ENCODE measurements around the gene NLGN2. TPM values are rescaled to one million over a fixed set of nuclear protein-coding genes. Genes with fewer than 3 reads are reported as not detected.

Gene NLGN2
- total and polyA plus RNA-seq, 4 donors = 5.0 to 15.2 (median 8.2) TPM

DNA sequence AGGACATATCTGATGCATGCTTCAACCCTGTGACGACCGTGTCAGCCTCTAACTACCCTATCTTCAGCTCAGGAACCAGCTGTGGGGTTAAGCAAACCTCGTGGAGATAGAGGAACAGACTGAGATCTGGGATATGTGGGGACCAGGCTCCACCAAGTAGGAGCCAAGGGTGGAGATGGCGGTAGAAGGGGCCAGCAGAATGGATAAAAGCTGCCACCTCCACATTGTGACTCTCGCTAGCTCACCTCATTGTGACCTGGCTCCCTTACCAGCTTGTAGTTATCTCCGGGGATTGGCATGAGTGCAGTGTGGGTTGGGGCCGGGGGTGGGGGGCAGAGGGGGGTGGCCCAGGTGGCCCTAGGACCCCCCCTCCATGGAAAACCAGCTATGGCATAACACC is 17.7 kb downstream of the NLGN2 start, which contains the start of gene SPEM2:
Gene SPEM2 (plus strand): TSS at position 301 of the 400 bp plus-strand sequence. CDS start 73 bp downstream, at position 374.
- H3K36me3 ChIP-seq (ENCODE audit: control insufficient read depth in 4 of 4, insufficient read depth in 4 of 4, low read length in 4 of 4) = no peaks in the 10 kb centered on the region
- H3K4me1 ChIP-seq (ENCODE audit: control insufficient read depth in 5 of 5, insufficient read depth in 5 of 5, low read length in 5 of 5) = no peaks in the 10 kb centered on the region
- TF ChIP-seq, protein P1, sequence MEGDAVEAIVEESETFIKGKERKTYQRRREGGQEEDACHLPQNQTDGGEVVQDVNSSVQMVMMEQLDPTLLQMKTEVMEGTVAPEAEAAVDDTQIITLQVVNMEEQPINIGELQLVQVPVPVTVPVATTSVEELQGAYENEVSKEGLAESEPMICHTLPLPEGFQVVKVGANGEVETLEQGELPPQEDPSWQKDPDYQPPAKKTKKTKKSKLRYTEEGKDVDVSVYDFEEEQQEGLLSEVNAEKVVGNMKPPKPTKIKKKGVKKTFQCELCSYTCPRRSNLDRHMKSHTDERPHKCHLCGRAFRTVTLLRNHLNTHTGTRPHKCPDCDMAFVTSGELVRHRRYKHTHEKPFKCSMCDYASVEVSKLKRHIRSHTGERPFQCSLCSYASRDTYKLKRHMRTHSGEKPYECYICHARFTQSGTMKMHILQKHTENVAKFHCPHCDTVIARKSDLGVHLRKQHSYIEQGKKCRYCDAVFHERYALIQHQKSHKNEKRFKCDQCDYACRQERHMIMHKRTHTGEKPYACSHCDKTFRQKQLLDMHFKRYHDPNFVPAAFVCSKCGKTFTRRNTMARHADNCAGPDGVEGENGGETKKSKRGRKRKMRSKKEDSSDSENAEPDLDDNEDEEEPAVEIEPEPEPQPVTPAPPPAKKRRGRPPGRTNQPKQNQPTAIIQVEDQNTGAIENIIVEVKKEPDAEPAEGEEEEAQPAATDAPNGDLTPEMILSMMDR (IDR thresholded peaks at IDR 0.05; ENCODE audit: control extremely low read depth, extremely low read depth) = no peak
- DNase-seq (no peak), ATAC-seq (ENCODE audit: insufficient read depth, low FRiP score) (no peak)
- no peaks in the 10 kb centered on the region for H3K9me3 ChIP-seq (ENCODE audit: control insufficient read depth in 4 of 4, insufficient read depth in 3 of 4, low read length in 3 of 4)
- no peak within 1 kb of the TSS for H3K9ac ChIP-seq (ENCODE audit: insufficient read depth in 1 of 2, low read length in 2 of 2)
- no peaks in the 10 kb centered on the region for H3K27me3 ChIP-seq (ENCODE audit: control insufficient read depth in 3 of 3, insufficient read depth in 3 of 3, low read length in 2 of 3)
- WGBS, 2 donors = 70 to 77% methylated on average over 7 of the region's 7 CpGs
- no peak within 1 kb of the TSS for H3K27ac ChIP-seq (ENCODE audit: low read depth in 1 of 2, low read length in 1 of 2)
- no peak within 1 kb of the TSS for H3K4me3 ChIP-seq

DNA sequence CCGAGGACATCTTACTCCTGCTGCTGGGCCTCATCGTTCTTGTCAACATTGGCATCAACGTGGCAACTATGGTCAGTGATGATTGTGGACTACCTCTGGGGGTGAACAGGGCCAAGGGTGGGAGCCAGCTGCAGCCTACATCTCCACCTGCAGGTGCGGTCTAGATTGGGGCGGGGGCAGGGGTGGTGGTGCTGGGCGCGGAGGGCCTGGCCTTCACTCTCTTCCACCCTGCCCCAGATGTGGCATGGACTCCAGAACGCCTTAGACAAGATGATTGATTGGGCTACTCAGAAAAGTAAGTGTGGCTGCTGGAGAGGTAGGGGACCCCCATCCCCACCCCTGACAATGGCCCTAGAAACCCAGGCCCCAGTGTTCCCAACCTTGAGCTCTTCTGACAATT is 18.1 kb downstream of the NLGN2 start:
- Histone ChIP-seq H3K9ac (ENCODE audit: insufficient read depth in 1 of 2, low read length in 2 of 2) (no peak overlapping the region), H3K27ac (ENCODE audit: low read depth in 1 of 2, low read length in 1 of 2) (no peak overlapping the region), H3K4me1 (ENCODE audit: control insufficient read depth in 5 of 5, insufficient read depth in 5 of 5, low read length in 5 of 5) (no peaks in the 10 kb centered on the region), H3K9me3 (ENCODE audit: control insufficient read depth in 4 of 4, insufficient read depth in 3 of 4, low read length in 3 of 4) (no peaks in the 10 kb centered on the region), H3K36me3 (ENCODE audit: control insufficient read depth in 4 of 4, insufficient read depth in 4 of 4, low read length in 4 of 4) (no peaks in the 10 kb centered on the region), H3K27me3 (ENCODE audit: control insufficient read depth in 3 of 3, insufficient read depth in 3 of 3, low read length in 2 of 3) (no peaks in the 10 kb centered on the region), H3K4me3 (no peak overlapping the region)
- 86 to 88% methylated on average over 8 of the region's 8 CpGs for WGBS, 2 donors
- ATAC-seq (ENCODE audit: insufficient read depth, low FRiP score) = no peak
- TF ChIP-seq, protein P1 (IDR thresholded peaks at IDR 0.05; ENCODE audit: control extremely low read depth, extremely low read depth) = no peak
- no peak for DNase-seq

DNA sequence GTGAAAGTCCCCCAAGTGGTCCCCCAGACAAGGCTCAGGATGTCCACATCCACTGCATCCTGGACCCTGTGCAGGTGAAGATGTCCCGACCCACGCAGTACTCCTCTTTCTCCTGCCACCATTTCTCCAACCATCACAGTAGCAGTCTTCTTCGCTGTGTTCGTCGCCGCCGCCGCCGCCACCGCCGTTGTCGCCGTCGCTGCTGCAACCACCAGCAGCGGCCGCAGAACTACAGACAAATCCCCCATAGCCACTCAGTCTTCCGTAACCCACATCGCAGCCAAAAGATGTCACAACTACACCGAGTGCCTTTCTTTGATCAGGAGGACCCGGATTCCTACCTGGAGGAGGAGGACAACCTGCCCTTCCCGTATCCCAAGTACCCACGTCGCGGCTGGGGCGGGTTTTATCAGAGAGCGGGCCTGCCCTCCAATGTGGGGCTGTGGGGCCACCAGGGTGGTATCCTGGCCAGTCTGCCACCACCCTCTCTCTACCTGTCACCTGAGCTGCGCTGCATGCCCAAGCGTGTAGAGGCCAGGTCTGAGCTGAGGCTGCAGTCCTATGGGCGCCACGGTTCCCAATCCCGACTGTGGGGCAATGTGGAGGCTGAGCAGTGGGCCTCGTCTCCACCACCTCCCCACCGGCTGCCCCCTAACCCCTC is 18.7 kb downstream of the NLGN2 start:
- ATAC-seq (ENCODE audit: insufficient read depth, low FRiP score) (no peak), DNase-seq (no peak)
- WGBS, 2 donors = 93 to 96% methylated on average over 33 of the region's 33 CpGs
- Histone ChIP-seq H3K36me3 (ENCODE audit: control insufficient read depth in 4 of 4, insufficient read depth in 4 of 4, low read length in 4 of 4) (no peaks in the 10 kb centered on the region), H3K27ac (ENCODE audit: low read depth in 1 of 2, low read length in 1 of 2) (no peak overlapping the region), H3K4me1 (ENCODE audit: control insufficient read depth in 5 of 5, insufficient read depth in 5 of 5, low read length in 5 of 5) (no peaks in the 10 kb centered on the region), H3K4me3 (no peak overlapping the region), H3K27me3 (ENCODE audit: control insufficient read depth in 3 of 3, insufficient read depth in 3 of 3, low read length in 2 of 3) (no peaks in the 10 kb centered on the region), H3K9me3 (ENCODE audit: control insufficient read depth in 4 of 4, insufficient read depth in 3 of 4, low read length in 3 of 4) (no peaks in the 10 kb centered on the region), H3K9ac (ENCODE audit: insufficient read depth in 1 of 2, low read length in 2 of 2) (no peak overlapping the region)
- TF ChIP-seq, protein P1 (IDR thresholded peaks at IDR 0.05; ENCODE audit: control extremely low read depth, extremely low read depth) = no peak
